Skeletal muscle cell (primary cell): Measurements from ENCODE around the gene RBP3.

Source experiments
- DNase-seq: peaks from one replicate; pipeline ENCODE4 v3.0.0-alpha.2; 2010; ENCODE audit warnings: low read depth
- H3K4me3 ChIP-seq: 2 replicates; pipeline ENCODE4 v1.5.1; 2011; ENCODE audit warnings: low read depth, mild to moderate bottlenecking, control low read depth, low read length, moderate library complexity

The RBP3 gene

GRCh38 chr10:47406870-47407691, 58.9 kb downstream of the RBP3 start:
- no peak for DNase-seq
- no peak overlapping the region for H3K4me3 ChIP-seq
